WI38 (cell line): Measurements from ENCODE around the gene ANO4.
"Not testable (repeated sequence)": the region's sequence is repeated elsewhere in the genome, so short reads cannot be mapped to it uniquely, and the experiment has no call there.

Experiments
- H3K4me3 ChIP-seq: 2 replicates; pipeline ENCODE4 v1.5.1; 2011; ENCODE audit warnings: low read depth, mild to moderate bottlenecking, control low read depth, low read length
- CTCF ChIP-seq: IDR thresholded peaks from 2 replicates; pipeline ENCODE4 v1.5.1; 2012; ENCODE audit warnings: low read depth, mild to moderate bottlenecking, control low read depth, low read length

The ANO4 gene

GRCh38 chr12:101117842-101118241 is 323.3 kb downstream of the ANO4 start:
- no peak for TF ChIP-seq CTCF
- H3K4me3 ChIP-seq, result no peak overlapping the region

DNA sequence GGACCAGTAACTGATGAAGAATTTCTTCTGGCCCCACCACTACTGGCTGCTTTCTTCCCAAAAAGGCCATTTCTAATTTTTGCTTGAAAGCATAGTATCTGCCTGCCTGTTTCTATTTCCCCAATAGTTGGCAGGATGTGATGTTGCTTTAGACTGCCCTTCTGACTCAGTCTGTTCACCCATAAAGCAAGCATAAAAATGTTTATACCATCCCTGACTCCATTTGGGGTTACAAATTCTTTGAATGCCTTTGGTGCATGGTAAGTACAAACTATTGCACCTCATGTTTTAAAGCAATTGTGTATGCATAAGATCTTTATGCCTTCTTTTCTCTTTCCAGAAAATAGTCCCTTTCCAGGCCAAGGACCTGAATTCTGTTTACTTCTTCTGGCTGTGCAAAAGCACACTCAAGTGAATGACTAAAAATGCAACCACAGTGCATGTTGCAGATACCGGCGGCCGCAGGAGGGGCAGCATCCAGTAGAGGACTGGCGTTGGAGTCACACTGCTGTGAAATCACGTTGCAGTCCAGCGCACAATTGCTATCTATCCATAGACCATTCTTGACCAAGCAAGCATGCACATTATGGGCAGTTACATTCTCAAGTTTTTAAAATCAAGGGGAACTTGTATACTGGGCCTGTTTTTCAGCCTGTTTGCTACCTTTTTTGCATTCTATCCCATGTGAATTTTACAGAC is 333.1 kb downstream of the ANO4 start:
- no peak for TF ChIP-seq CTCF

GRCh38 chr12:101145777-101146431 is 351.3 kb downstream of the ANO4 start:
- H3K4me3 ChIP-seq, result not testable (repeated sequence)

More for the DNA sequence above, 333.1 kb downstream of the ANO4 start:
- H3K4me3 ChIP-seq, result peak overlapping the region; percentile 3; the same call in 1 of the 2 replicates

DNA sequence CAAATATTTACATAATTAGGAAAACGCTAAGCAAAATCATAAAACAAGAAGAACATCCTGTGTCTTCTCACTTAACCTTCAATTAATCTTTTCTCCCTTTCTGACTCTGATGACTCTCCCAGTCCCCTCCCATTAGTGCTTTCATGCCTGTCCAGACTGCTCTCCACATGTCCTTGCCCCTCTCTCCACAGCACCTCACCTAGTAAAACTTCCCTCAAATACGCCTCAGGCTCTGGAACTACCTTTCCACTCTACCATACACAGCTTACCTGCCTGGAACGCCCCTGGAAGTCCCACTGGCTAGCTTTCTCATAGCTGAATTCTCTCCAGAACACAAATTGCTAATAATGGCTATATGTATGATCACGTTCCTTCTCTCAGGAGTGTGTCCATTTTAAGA is 370.7 kb downstream of the ANO4 start:
- H3K4me3 ChIP-seq, result no peak overlapping the region
- TF ChIP-seq CTCF, result no peak

DNA sequence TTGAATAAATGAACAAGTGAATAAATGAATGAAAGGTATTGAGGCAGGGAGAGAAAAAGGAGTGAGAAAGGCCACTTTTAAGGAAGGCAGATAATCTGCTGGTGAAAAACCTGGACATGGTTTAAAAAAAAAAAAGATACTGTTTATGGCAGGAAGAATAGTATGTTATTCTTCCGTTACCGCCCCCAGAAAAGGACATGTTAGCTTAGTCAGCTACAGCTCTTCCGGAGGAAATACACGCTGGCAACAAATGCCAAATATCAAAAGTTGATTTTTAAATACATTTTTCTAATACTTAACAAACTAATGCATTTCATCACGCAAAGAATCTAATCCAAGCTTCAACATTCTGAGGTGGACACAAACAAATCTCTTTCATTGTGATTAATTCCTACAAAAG is 372.3 kb downstream of the ANO4 start:
- H3K4me3 ChIP-seq, result no peak overlapping the region
- no peak for TF ChIP-seq CTCF

DNA sequence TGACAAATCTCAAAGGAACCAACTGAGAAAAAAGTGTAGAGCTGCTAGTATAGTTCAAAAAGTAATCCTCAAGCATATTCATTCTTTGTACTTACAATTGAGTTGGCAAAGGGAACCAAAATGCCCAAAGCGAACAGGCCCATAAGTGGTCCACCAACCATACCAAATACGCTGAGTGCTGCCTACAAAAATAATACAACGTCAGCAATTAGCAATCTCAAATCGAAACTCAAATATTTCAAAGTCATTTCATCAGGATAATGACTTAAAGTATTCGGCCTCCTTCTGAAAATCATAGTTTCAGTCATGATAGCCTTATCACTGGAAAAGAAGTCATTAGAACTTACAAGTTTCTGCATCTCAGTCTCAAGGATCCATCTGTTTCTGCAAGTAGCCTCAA is 373.4 kb downstream of the ANO4 start:
- no peak for TF ChIP-seq CTCF
- no peak overlapping the region for H3K4me3 ChIP-seq

DNA sequence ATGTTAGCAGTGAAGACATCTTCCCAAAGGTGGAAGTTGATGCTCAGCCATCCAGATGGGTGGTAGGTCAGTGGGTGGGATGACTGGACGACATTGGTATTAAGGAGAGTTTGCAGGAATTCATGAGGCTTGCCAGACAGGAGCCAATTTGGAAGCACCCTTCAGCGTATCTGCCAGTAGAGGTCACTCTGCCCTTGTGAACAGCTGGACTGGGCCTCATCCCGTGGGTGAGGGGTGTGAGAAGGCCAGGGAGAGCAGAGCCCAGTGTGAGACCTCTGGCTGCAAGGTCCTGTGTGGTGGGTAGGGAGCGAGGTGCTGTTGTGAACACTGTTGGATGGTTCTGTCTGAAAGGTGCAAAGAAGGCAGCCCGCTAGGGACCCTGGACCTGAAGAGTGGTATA is 377.7 kb downstream of the ANO4 start:
- no peak overlapping the region for H3K4me3 ChIP-seq
- peak; percentile 41 for TF ChIP-seq CTCF

DNA sequence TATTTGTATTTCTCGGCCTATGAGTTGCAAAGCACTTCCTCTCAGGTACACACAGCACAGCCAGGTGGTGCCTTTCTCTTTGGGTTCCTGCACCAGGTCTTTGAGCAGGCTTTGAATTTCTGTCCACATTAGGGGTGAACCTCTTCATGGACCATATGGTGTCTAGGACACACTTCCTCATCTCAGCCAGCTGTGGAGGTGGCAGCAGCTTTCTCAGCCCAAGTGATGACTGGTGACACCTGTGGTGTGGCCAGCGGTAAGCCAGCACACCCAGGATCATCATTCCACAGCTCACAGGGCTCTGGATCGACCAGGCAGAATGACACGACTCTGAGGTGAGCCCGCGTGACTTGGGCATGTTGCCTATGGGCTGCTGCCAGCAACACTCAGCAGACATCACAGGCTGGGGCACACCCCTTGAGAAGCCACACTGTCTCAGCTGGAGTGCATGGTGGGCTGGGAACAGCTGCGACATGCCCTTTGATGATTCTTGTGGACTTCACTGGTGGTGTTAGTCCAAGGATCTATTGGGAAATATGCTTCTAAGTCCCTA is 378.7 kb downstream of the ANO4 start:
- no peak for TF ChIP-seq CTCF
- no peak overlapping the region for H3K4me3 ChIP-seq
